H9 (cell line): ENCODE results near the gene CCN5. TPM values are rescaled to one million over a fixed set of nuclear protein-coding genes. Genes with fewer than 3 reads are reported as not detected.

Source experiments
- DNase-seq: peaks from one replicate; pipeline ENCODE4 v3.0.0-alpha.2; 2017
- H2AFZ ChIP-seq: one replicate; pipeline ENCODE4 v1.6.1; 2013; ENCODE audit warnings: mild to moderate bottlenecking, low read length, control low read depth, moderate library complexity
- H2AK5ac ChIP-seq: 2 replicates; pipeline ENCODE4 v1.6.1; 2013; ENCODE audit warnings: low read length, control low read depth, mixed read lengths; ENCODE audit not compliant: insufficient read length
- H2BK120ac ChIP-seq: one replicate; pipeline ENCODE4 v1.6.1; 2013; ENCODE audit warnings: low read depth, mild to moderate bottlenecking, low read length, control low read depth, inconsistent platforms; ENCODE audit not compliant: poor library complexity, severe bottlenecking
- H2BK12ac ChIP-seq: 2 replicates; pipeline ENCODE4 v1.6.1; 2013; ENCODE audit warnings: low read length, control low read depth, mixed read lengths, low read depth; ENCODE audit not compliant: insufficient read length
- H2BK15ac ChIP-seq: 2 replicates; pipeline ENCODE4 v1.6.1; 2013; ENCODE audit warnings: low read depth, low read length, control low read depth
- H2BK20ac ChIP-seq: one replicate; pipeline ENCODE4 v1.6.1; 2013; ENCODE audit warnings: low read depth, mild to moderate bottlenecking, low read length, control low read depth, inconsistent platforms; ENCODE audit not compliant: poor library complexity, severe bottlenecking
- H2BK5ac ChIP-seq: 2 replicates; pipeline ENCODE4 v1.6.1; 2013; ENCODE audit warnings: low read length, control low read depth, mixed read lengths; ENCODE audit not compliant: insufficient read length
- H3K14ac ChIP-seq: 2 replicates; pipeline ENCODE4 v1.6.1; 2013; ENCODE audit warnings: low read length, control low read depth; ENCODE audit not compliant: insufficient read depth
- H3K18ac ChIP-seq: 2 replicates; pipeline ENCODE4 v1.6.1; 2013; ENCODE audit warnings: low read depth, mild to moderate bottlenecking, mixed read lengths, low read length, control low read depth; ENCODE audit not compliant: insufficient read length
- H3K23ac ChIP-seq: 2 replicates; pipeline ENCODE4 v1.6.1; 2013; ENCODE audit warnings: low read length, control low read depth, mixed read lengths, low read depth; ENCODE audit not compliant: insufficient read length
- H3K23me2 ChIP-seq: 2 replicates; pipeline ENCODE4 v1.6.1; 2013; ENCODE audit warnings: low read depth, mild to moderate bottlenecking, mixed read lengths, low read length, control low read depth; ENCODE audit not compliant: insufficient read length, poor library complexity, severe bottlenecking
- H3K27ac ChIP-seq: 2 replicates; pipeline ENCODE4 v1.5.1; 2013; ENCODE audit warnings: low read length, control low read depth, mixed read lengths, low read depth; ENCODE audit not compliant: insufficient read length
- H3K27me3 ChIP-seq: 2 replicates; pipeline ENCODE4 v1.6.1; 2013; ENCODE audit warnings: low read length, control low read depth, inconsistent platforms; ENCODE audit not compliant: insufficient read depth
- H3K4ac ChIP-seq: 2 replicates; pipeline ENCODE4 v1.6.1; 2013; ENCODE audit warnings: low read depth, mild to moderate bottlenecking, control low read depth, inconsistent platforms, low read length, moderate library complexity
- H3K4me1 ChIP-seq: 2 replicates; pipeline ENCODE4 v1.6.1; 2013; ENCODE audit warnings: low read length, control low read depth, inconsistent platforms; ENCODE audit not compliant: insufficient read depth
- H3K4me2 ChIP-seq: 2 replicates; pipeline ENCODE4 v1.6.1; 2013; ENCODE audit warnings: low read length, control low read depth, mixed read lengths; ENCODE audit not compliant: insufficient read length, insufficient read depth
- H3K56ac ChIP-seq: 2 replicates; pipeline ENCODE4 v1.6.1; 2013; ENCODE audit warnings: low read depth, mild to moderate bottlenecking, mixed read lengths, low read length, control low read depth; ENCODE audit not compliant: insufficient read length
- H3K79me1 ChIP-seq: 2 replicates; pipeline ENCODE4 v1.6.1; 2013; ENCODE audit warnings: low read depth, mild to moderate bottlenecking, moderate library complexity, low read length, control low read depth, inconsistent platforms; ENCODE audit not compliant: insufficient read depth, poor library complexity, severe bottlenecking
- H3K79me2 ChIP-seq: 2 replicates; pipeline ENCODE4 v1.6.1; 2013; ENCODE audit warnings: low read length, control low read depth, inconsistent platforms; ENCODE audit not compliant: insufficient read depth
- H3K9ac ChIP-seq: 2 replicates; pipeline ENCODE4 v1.6.1; 2013; ENCODE audit warnings: low read length, control low read depth, mixed read lengths; ENCODE audit not compliant: insufficient read length; ENCODE audit errors: extremely low read depth
- H3K9me3 ChIP-seq: one replicate; pipeline ENCODE4 v1.6.1; 2013; ENCODE audit warnings: low read depth, low read length, inconsistent platforms; ENCODE audit not compliant: control insufficient read depth
- H3T11ph ChIP-seq: one replicate; pipeline ENCODE4 v1.6.1; 2013; ENCODE audit warnings: mild to moderate bottlenecking, low read length, control low read depth, inconsistent platforms
- H4K20me1 ChIP-seq: one replicate; pipeline ENCODE4 v1.6.1; 2013; ENCODE audit not compliant: control insufficient read depth, insufficient read length, insufficient read depth
- H4K5ac ChIP-seq: 2 replicates; pipeline ENCODE4 v1.6.1; 2013; ENCODE audit warnings: low read depth, mild to moderate bottlenecking, mixed read lengths, low read length, control low read depth; ENCODE audit not compliant: insufficient read length
- H4K8ac ChIP-seq: replicated peaks from 2 replicates; pipeline ENCODE4 v1.6.1; 2013; ENCODE audit warnings: low read length, control low read depth, mixed read lengths, low read depth; ENCODE audit not compliant: insufficient read length
- H4K91ac ChIP-seq: 2 replicates; pipeline ENCODE4 v1.6.1; 2013; ENCODE audit warnings: low read depth, mild to moderate bottlenecking, moderate library complexity, mixed read lengths, low read length, control low read depth; ENCODE audit not compliant: insufficient read length
- H3K27ac Mint-ChIP-seq, 3 experiments: 2 replicates in 2 of 3; 3 replicates in 1 of 3; pipeline ENCODE4 v1.8.0; 2020 to 2021; ENCODE audit warnings: mixed read lengths in 3 of 3, mild to moderate bottlenecking in 1 of 3, moderate library complexity in 1 of 3
- H3K27me3 Mint-ChIP-seq: 2 replicates; pipeline ENCODE4 v1.8.0; 2021; ENCODE audit warnings: low read depth, mild to moderate bottlenecking, moderate library complexity, mixed read lengths
- H3K36me3 Mint-ChIP-seq, 3 experiments: 2 replicates in 2 of 3; 3 replicates in 1 of 3; pipeline ENCODE4 v1.8.0; 2020 to 2021; ENCODE audit warnings: low read depth in 3 of 3, mixed read lengths in 3 of 3; ENCODE audit not compliant: insufficient read depth in 1 of 3
- H3K4me1 Mint-ChIP-seq, 2 experiments: 2 replicates each; pipeline ENCODE4 v1.8.0; 2020; ENCODE audit warnings: mixed read lengths in 2 of 2
- H3K4me3 Mint-ChIP-seq, 2 experiments: 2 replicates in 1 of 2; 3 replicates in 1 of 2; pipeline ENCODE4 v1.8.0; 2020 to 2021; ENCODE audit warnings: mild to moderate bottlenecking in 2 of 2, mixed read lengths in 2 of 2, moderate library complexity in 1 of 2
- H3K9me3 Mint-ChIP-seq, 2 experiments: 2 replicates in 1 of 2; 3 replicates in 1 of 2; pipeline ENCODE4 v1.8.0; 2020; ENCODE audit warnings: mild to moderate bottlenecking in 2 of 2, mixed read lengths in 2 of 2, moderate library complexity in 1 of 2
- CTCF ChIP-seq: fragments of 200-600 bp; sonication (generic); conservative IDR thresholded peaks from 3 replicates; pipeline ENCODE4 v1.8.0; 2021; ENCODE audit warnings: antibody characterized with exemption, mild to moderate bottlenecking
- WGBS: extraction: QIAGEN DNeasy Blood & Tissue Kit; methylation state at CpG from one replicate; pipeline ENCODE4 v1.1.7; 2013; ENCODE audit warnings: missing lambda C conversion rate, low lambda C conversion rate, mixed read lengths; ENCODE audit not compliant: insufficient read length; ENCODE audit errors: extremely low coverage; 5-methylcytosine and 5-hydroxymethylcytosine counted together
- total RNA-seq: library from RNA; stranded (reverse); gene quantifications from 2 replicates; pipeline ENCODE4 v1.2.1, GENCODE V29; 2021

CCN5 gene
- total RNA-seq, 1 experiment from 2014 or later, result not detected

- Histone ChIP-seq H3K9me3 (no peaks in the 10 kb centered on the region), H3K9ac (no peak overlapping the region), H3K27me3 (no peaks in the 10 kb centered on the region), H3K79me1 (no peaks in the 10 kb centered on the region), H4K20me1 (no peaks in the 10 kb centered on the region), H2BK20ac (no peak overlapping the region), H2AFZ (no peak overlapping the region), H2BK120ac (no peak overlapping the region), H2BK5ac (no peak overlapping the region), H2BK15ac (no peak overlapping the region), H4K91ac (no peak overlapping the region), H3K79me2 (no peaks in the 10 kb centered on the region), H3K4me2 (no peak overlapping the region), H2AK5ac (no peak overlapping the region), H3K4ac (no peak overlapping the region), H3T11ph (no peak overlapping the region), H3K56ac (no peak overlapping the region), H3K18ac (no peak overlapping the region), H3K4me1 (peaks cover 6% of the 10 kb centered on the region; the same call in 1 of the 2 replicates), H2BK12ac (no peak overlapping the region), H3K14ac (no peak overlapping the region), H4K5ac (no peak overlapping the region), H3K23ac (no peak overlapping the region), H3K27ac (no peak overlapping the region), H4K8ac (no peak overlapping the region), H3K23me2 (no peaks in the 10 kb centered on the region)
- no peaks in the 10 kb centered on the region; a peak in 2 of 7 replicates for H3K36me3 Mint-ChIP-seq
- H3K4me1 Mint-ChIP-seq, result peaks cover 16 to 25% of the 10 kb centered on the region in 2 experiments
- peaks cover 5% of the 10 kb centered on the region for H3K27me3 Mint-ChIP-seq
- H3K9me3 Mint-ChIP-seq, result peaks cover 2% of the 10 kb centered on the region in 2 experiments; a peak in 2 of 5 replicates
- TF ChIP-seq CTCF, result 0 out of 3 replicates have a peak, but pooled peaks have one; percentile 14
- WGBS, result no CpG with 5 or more reads among the region's 15 CpGs
- peak overlapping the region in 2 of 3 experiments; percentile 79 to 87; a peak in 3 of 7 replicates for H3K27ac Mint-ChIP-seq
- DNase-seq, result peak; percentile 77
- H3K4me3 Mint-ChIP-seq, result peak overlapping the region in 1 of 2 experiments; percentile 5; a peak in 4 of 5 replicates
Observed at GRCh38 chr20:44701118-44701857, 13.9 kb upstream of the CCN5 start.
